MM.1S (cell line): ENCODE results near the gene SNX27.

Experiments used
- DNase-seq: peaks from one replicate; pipeline ENCODE4 v3.0.0-alpha.2; 2015
- H2AFZ ChIP-seq: fragments of 300-600 bp; sonication (generic); 2 replicates; pipeline ENCODE4 v1.6.0; 2016; ENCODE audit warnings: antibody characterized with exemption, low read length
- H3F3A ChIP-seq: fragments of 300-600 bp; sonication (generic); 2 replicates; pipeline ENCODE4 v1.6.1; 2016; ENCODE audit warnings: mild to moderate bottlenecking, antibody characterized with exemption, low read length, moderate library complexity, mixed read lengths; ENCODE audit not compliant: insufficient read depth
- H3K27ac ChIP-seq: fragments of 300-600 bp; sonication (generic); 2 replicates; pipeline ENCODE4 v1.5.1; 2016; ENCODE audit warnings: mild to moderate bottlenecking, low read length
- H3K27me3 ChIP-seq: fragments of 300-600 bp; sonication (generic); replicated peaks from 2 replicates; pipeline ENCODE4 v1.6.0; 2016; ENCODE audit warnings: low read length; ENCODE audit not compliant: insufficient read depth
- H3K36me3 ChIP-seq: fragments of 300-600 bp; sonication (generic); replicated peaks from 2 replicates; pipeline ENCODE4 v1.6.1; 2016; ENCODE audit warnings: mild to moderate bottlenecking, low read length, mixed read lengths; ENCODE audit not compliant: insufficient read depth
- H3K4me1 ChIP-seq: fragments of 300-600 bp; sonication (generic); 2 replicates; pipeline ENCODE4 v1.6.1; 2016; ENCODE audit warnings: low read length, mixed read lengths
- H3K4me2 ChIP-seq: fragments of 300-600 bp; sonication (generic); 2 replicates; pipeline ENCODE4 v1.6.0; 2016; ENCODE audit warnings: low read depth, low read length
- H3K4me3 ChIP-seq: fragments of 300-600 bp; sonication (generic); 2 replicates; pipeline ENCODE4 v1.5.1; 2016; ENCODE audit warnings: low read length, mixed read lengths
- H3K79me2 ChIP-seq: fragments of 300-600 bp; sonication (generic); 2 replicates; pipeline ENCODE4 v1.6.1; 2016; ENCODE audit warnings: mixed run types, low read length, mixed read lengths
- H3K9ac ChIP-seq: fragments of 300-600 bp; sonication (generic); 2 replicates; pipeline ENCODE4 v1.6.1; 2016; ENCODE audit warnings: low read length, mixed read lengths
- H3K9me2 ChIP-seq: fragments of 300-600 bp; sonication (generic); replicated peaks from 2 replicates; pipeline ENCODE4 v1.6.1; 2016; ENCODE audit warnings: mild to moderate bottlenecking, low read length, mixed read lengths; ENCODE audit not compliant: insufficient read depth
- H3K9me3 ChIP-seq: fragments of 300-600 bp; sonication (generic); replicated peaks from 2 replicates; pipeline ENCODE4 v1.6.1; 2016; ENCODE audit warnings: mild to moderate bottlenecking, low read length, mixed read lengths; ENCODE audit not compliant: insufficient read depth
- H4K20me1 ChIP-seq: fragments of 300-600 bp; sonication (generic); 2 replicates; pipeline ENCODE4 v1.6.1; 2016; ENCODE audit warnings: mild to moderate bottlenecking, low read length, moderate library complexity, mixed read lengths; ENCODE audit not compliant: insufficient read depth
- EZH2 ChIP-seq: fragments of 300-600 bp; sonication (generic); optimal IDR thresholded peaks from 2 replicates; pipeline ENCODE3; 2017; ENCODE audit warnings: low read depth, mild to moderate bottlenecking, antibody characterized with exemption, low read length, mixed read lengths
- EZH2phosphoT487 ChIP-seq: fragments of 300-600 bp; sonication (generic); IDR thresholded peaks from 2 replicates; pipeline ENCODE4 v1.6.1; 2018; ENCODE audit warnings: antibody characterized with exemption, low read length
- TF ChIP-seq, protein P1 (sequence below): fragments of 300-600 bp; sonication (generic); IDR thresholded peaks from 2 replicates; pipeline ENCODE4 v1.5.1; 2016; ENCODE audit warnings: antibody characterized with exemption, low read length, mixed read lengths

The SNX27 gene

DNA sequence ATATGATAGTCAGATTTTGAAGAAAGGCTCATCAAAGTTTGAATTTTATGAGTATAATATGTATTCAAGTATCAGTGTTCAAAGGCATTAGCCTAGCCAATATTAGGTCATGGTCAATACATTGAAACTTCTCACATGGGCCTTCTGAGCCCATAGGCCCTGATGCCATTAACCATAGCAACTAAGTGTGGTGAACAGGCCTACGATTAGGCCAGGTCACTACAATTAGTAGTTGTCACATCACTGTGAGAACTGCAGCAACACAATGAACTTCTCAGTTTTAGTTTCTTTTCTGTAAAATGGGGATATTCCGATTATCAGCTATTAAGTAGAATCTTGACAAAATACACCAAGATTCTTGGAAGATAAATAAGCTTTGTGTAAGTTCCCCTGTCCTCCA is 74.7 kb downstream of the SNX27 start:
- H3K27me3 ChIP-seq: no peaks in the 10 kb centered on the region
- H3K9me2 ChIP-seq: no peaks in the 10 kb centered on the region
- no peaks in the 10 kb centered on the region for H3K9me3 ChIP-seq
- TF ChIP-seq EZH2 (no peak), EZH2phosphoT487 (no peak)
- TF ChIP-seq, protein P1, sequence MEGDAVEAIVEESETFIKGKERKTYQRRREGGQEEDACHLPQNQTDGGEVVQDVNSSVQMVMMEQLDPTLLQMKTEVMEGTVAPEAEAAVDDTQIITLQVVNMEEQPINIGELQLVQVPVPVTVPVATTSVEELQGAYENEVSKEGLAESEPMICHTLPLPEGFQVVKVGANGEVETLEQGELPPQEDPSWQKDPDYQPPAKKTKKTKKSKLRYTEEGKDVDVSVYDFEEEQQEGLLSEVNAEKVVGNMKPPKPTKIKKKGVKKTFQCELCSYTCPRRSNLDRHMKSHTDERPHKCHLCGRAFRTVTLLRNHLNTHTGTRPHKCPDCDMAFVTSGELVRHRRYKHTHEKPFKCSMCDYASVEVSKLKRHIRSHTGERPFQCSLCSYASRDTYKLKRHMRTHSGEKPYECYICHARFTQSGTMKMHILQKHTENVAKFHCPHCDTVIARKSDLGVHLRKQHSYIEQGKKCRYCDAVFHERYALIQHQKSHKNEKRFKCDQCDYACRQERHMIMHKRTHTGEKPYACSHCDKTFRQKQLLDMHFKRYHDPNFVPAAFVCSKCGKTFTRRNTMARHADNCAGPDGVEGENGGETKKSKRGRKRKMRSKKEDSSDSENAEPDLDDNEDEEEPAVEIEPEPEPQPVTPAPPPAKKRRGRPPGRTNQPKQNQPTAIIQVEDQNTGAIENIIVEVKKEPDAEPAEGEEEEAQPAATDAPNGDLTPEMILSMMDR: no peak
- no peaks in the 10 kb centered on the region for H4K20me1 ChIP-seq
- H3K4me1 ChIP-seq: no peaks in the 10 kb centered on the region
- H2AFZ ChIP-seq: no peak overlapping the region
- no peak for DNase-seq
- H3K9ac ChIP-seq: no peak overlapping the region
- no peaks in the 10 kb centered on the region for H3K36me3 ChIP-seq
- H3K27ac ChIP-seq: no peak overlapping the region
- no peak overlapping the region for H3K4me2 ChIP-seq
- H3F3A ChIP-seq: no peaks in the 10 kb centered on the region
- no peak overlapping the region for H3K4me3 ChIP-seq
- H3K79me2 ChIP-seq: no peaks in the 10 kb centered on the region

DNA sequence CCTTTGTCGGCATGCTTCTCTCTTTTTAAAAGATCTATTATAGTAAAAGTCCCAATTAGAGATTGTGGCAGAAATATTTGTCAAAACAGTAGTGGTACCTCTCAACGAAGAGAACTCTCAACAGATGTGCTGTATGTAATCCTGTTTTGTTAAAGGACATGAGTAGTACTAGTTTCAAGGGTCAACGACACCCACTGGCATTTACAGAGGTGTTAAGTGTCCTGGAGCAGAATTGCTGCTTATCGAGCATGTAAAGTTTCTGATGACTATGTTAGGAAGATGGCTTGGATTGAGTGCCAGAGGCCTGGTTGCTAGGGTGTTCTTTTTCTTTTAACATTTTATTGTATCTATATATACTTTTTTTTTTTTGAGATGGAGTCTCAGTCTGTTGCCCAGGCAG is 77.6 kb downstream of the SNX27 start:
- H3K9me2 ChIP-seq: no peaks in the 10 kb centered on the region
- TF ChIP-seq EZH2 (no peak), EZH2phosphoT487 (no peak)
- TF ChIP-seq, protein P1: no peak
- DNase-seq: no peak

DNA sequence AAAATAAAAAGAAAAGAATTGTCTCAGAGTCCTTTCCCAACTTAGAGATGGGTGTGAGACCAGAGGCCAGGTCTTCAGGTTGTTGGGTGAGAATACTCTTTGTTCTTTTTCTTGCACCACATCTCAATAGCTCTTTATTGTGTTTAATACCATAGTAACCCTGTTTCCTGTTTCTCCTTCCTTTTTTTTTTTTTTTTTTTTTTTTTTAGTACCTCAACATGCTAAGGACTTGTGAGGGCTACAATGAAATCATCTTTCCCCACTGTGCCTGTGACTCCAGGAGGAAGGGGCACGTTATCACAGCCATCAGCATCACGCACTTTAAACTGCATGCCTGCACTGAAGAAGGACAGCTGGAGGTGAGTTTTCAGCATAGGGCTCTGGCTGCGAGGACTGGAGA is 80.4 kb downstream of the SNX27 start:
- Histone ChIP-seq H3K4me3 (no peak overlapping the region), H3K4me1 (no peaks in the 10 kb centered on the region), H3K4me2 (no peak overlapping the region), H3K79me2 (no peaks in the 10 kb centered on the region), H3K9ac (no peak overlapping the region), H3F3A (no peaks in the 10 kb centered on the region), H3K27me3 (no peaks in the 10 kb centered on the region), H4K20me1 (no peaks in the 10 kb centered on the region), H3K36me3 (no peaks in the 10 kb centered on the region), H3K9me2 (no peaks in the 10 kb centered on the region), H2AFZ (no peak overlapping the region), H3K27ac (no peak overlapping the region), H3K9me3 (no peaks in the 10 kb centered on the region)
- TF ChIP-seq, protein P1: no peak
- no peak for TF ChIP-seq EZH2
- TF ChIP-seq EZH2phosphoT487: no peak
- no peak for DNase-seq

More for the DNA sequence above, 77.6 kb downstream of the SNX27 start:
- Histone ChIP-seq H3K9ac (no peak overlapping the region), H3K79me2 (no peaks in the 10 kb centered on the region), H3K27ac (no peak overlapping the region), H3K4me1 (no peaks in the 10 kb centered on the region), H3K9me3 (no peaks in the 10 kb centered on the region), H3F3A (no peaks in the 10 kb centered on the region), H3K36me3 (no peaks in the 10 kb centered on the region), H3K4me3 (no peak overlapping the region), H4K20me1 (no peaks in the 10 kb centered on the region), H2AFZ (no peak overlapping the region), H3K4me2 (no peak overlapping the region), H3K27me3 (no peaks in the 10 kb centered on the region)
